IPS-NIHi7 (cell line): ENCODE measurements around the gene EPC1.

Source experiments
- DNase-seq: peaks from one replicate; pipeline ENCODE4 v3.0.0; 2012; ENCODE audit warnings: mixed read lengths; ENCODE audit errors: extremely low spot score

EPC1 gene

DNA sequence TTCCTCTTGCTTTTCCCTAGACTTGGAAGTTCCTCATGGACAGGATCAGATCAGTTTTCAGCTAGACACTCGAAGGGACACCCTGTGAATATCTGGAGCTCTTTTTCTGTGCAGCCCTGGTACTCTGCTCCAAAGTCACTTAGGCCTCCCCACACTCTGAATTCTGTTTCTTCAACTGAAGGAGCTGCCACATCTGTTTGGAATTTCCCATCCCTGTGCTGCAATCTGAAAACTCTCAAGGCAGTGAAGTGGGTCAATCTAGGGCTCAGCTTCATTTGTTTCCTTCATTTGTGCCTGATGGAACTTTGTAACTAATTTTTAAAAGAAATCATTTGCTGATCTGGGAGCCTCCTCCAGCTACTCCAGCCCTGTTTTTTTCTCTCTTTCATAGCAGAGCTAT is 9.6 kb downstream of the EPC1 start:
- no peak for DNase-seq

DNA sequence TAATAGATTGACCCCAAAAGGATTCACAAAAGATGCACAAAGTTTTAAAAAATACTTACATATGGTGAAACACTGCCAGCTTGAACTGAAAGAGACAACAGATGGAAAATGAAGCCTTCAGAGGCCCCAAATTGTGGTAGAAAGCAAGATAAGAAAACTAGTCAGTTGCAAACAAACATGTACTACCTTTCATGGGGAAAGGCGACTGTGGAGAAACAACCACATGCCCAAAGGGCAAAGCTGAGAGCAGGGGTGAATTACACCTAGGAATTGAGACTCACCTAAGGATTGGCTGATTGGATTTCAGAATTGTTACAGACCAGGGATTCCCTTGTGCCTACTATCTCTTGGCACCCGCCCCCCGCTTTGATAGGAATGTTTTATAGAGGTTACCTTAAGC is 13.1 kb downstream of the EPC1 start:
- DNase-seq = no peak

DNA sequence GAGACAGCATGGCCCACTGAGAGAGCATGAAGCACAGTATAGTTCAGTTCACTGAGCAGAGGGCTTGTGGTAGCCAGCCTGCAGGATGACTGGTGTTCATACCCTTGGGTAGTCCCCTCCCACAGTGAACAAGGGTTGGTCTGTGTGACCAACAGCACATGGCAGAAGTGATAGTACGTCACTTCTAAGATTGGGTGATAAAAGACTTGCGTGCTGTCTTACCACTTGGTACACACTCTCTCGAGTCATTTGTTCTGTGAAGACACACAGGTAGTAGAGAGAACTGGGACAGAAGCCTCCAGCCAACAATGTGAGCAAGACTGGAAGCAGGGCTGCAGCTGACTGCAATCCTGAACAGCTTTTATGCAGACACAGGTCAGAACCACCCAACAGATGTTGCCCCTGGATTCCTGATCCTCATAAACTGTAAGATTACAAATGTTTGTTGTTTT is 14.6 kb downstream of the EPC1 start:
- DNase-seq = no peak

- DNase-seq = no peak
Observed at GRCh38 chr10:32331606-32332005, 15.4 kb downstream of the EPC1 start.

- no peak for DNase-seq
Observed at GRCh38 chr10:32330214-32330613, 16.7 kb downstream of the EPC1 start.

GRCh38 chr10:32329061-32329460 is 17.9 kb downstream of the EPC1 start:
- no peak for DNase-seq

- DNase-seq = no peak
Observed at GRCh38 chr10:32328499-32328898, 18.5 kb downstream of the EPC1 start.

GRCh38 chr10:32327364-32327691 is 19.6 kb downstream of the EPC1 start:
- DNase-seq = no peak

GRCh38 chr10:32326680-32327363 is 20.1 kb downstream of the EPC1 start:
- DNase-seq = no peak

DNA sequence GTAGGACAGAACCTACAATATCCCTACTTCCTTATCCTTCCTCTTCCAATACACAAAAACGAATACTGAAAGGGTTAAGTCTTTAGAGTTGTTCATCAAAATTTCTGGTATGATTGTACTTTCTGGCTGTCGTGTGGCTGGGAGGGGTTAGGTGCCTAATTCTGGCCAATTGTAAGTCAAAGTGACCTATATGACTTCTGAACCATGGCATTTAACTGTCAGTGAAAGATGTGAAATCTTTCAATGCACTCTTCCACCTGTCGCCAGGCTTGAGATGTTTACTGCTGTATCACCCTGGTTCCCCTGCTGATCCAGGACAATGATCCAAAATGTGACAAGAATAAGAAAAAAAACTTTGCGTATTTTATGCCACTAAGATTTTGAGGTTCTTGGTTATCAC is 20.8 kb downstream of the EPC1 start:
- DNase-seq = no peak

- no peak for DNase-seq
Observed at GRCh38 chr10:32323051-32323450, 23.9 kb downstream of the EPC1 start.

DNA sequence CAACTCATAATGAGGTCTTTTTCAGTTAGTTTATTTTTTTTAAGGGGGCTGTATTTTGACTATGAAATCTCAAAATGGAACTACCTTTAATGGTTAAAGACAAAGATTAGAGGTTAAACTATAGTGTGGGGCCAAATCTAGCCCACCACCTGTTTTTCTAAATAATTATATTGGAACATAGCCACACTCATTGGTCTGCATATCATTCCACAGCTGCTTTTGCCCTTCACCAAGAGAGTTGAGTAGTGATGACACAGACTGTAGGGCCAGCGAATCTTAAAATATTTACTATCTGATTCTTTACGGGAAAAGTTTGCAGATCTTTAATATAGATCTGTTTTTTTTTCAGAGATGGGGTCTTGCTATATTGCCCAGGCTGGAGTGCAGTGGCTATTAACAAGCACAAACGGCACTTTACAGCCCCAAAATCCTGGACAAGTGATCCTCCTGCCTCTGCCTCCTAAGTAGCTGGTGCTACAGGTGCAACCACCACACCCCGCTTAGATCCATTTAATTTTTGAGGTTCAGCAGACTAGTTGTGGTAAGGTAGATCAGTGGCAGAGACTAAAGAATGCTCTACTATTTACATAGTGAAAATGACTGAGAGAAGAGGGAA is 25.8 kb downstream of the EPC1 start:
- DNase-seq = no peak

DNA sequence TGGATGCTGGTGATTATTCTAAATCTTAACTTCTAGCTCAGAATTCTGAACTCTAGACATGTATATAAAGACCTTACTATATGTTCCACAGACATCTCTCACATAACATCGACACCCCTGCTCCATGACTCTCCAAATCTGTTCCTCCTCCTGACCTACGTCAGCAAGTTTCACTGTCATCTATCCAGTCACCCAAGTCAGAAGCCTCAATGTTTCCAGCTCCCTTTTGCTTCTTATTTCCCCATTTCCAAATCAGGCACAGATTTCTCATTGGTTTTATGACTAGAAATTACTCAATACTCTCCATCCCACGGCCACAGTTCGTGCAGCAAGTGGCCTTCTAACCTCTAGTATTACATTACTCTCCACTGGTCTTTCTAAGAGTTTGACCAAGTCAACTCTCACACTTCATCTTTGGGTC is 28.5 kb downstream of the EPC1 start:
- no peak for DNase-seq

DNA sequence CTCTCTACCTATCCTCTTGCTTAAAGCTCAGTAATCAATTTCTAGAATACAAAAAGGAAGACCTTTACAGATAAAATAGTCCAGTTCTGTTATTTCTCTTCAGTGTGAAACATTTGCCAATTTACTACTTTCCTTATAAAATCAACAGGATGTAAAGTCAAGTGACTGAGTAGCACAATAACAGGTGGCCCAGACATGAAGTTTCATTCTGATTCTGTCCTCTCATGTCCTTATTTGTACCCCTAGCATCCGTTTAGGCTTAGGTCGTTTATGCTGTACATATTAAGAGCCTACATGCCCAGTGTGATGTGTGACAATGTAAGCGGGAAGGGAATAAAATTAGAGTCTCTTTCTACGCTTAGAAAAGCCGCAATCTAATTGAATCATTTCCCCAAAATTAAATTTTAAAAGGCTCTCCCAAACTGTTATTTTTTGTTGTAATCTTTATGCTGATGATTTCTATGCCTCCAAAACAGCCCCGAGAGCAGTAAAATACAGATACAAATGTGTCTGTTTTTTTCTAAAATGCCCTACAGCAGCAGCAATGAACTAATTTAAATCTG is 29.1 kb downstream of the EPC1 start:
- no peak for DNase-seq

DNA sequence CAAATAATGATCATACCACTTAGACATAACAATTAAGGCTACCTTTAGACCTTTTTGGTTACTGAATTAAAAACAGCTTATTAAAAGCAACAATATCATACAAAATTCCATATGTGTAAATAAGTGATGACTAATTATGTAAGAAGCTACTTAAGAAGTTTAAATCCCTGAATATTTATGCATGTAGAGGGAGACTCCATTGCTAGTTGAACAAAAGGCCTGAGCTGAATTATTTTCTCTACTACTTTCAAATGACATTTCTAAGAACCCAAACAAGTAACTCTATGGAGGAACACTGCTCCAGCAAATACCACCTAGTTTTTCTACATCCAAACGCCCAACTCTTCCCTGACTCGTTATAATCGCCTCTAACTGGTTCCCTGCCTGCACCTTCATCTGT is 31.5 kb downstream of the EPC1 start:
- no peak for DNase-seq

DNA sequence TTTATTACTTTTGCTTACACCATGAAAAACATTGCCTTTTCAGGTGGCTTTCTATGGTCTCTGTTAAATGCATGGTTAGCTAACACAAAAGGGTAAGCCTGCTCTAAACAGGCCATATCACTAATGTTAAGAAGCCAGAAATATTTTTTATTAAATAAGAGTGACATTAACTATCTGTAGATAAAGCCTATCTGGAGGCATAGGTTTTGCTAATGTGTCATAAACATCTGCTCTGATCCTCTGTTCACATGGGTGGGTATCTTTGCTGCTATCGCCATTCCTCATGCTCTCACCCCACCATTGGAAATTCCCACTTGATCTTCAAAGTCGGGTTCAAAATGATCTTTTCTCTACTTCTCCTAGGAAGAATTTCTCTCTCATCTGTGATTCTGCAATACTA is 32.4 kb downstream of the EPC1 start:
- no peak for DNase-seq

DNA sequence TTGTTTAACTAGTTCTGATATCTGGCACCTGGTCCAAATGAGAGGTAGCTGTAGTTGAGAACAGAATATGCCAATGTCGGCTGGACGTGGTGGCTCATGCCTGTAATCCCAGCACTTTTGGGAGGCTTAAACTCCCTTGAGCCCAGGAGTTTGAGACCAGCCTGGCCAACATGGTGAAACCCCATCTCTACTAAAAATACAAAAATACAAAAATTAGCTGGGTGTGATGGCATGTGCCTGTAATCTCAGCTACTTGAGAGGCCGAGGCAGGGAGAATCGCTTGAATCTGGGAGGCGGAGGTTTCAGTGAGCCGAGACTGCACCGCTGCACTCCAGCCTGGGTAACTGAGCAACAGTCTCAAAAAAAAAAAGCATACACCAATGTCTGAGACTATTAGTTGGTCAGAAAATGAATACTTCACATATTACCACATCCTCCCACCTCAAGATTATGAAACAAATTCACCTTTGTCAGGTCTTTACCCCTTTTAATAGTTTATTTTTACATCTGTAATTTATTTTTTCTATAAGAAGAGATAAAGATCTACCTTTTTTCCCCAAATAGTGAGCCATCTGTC is 38.8 kb downstream of the EPC1 start:
- no peak for DNase-seq

- DNase-seq = no peak
Observed at GRCh38 chr10:32307609-32308008, 39.3 kb downstream of the EPC1 start.

DNA sequence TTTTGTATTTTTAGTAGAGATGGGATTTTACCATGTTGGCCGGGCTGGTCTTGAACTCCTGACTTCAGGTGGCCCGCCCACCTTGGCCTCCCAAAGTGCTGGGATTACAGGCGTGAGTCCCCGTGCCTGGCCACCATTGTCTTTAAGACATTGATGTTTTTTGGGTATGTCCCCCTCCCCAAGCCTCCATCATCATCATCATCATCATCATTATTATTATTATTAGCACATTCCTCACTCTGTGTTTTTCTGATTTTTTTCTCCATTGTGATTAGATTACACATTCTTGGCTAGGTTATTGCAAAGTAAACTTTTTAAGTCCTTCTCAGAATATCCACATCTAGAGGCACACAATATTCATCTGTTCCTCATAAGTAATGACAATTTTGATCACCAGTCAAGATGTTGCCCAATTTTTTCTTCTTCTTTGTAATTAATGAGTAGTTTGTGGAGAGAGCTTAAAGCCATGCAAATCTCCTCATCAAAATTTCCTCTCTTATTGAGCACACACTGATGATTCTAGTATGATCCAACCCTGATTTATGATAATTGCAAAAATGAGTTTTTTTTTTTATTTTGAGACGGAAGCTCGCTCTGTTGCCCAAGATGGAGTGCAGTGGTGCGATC is 47.5 kb downstream of the EPC1 start:
- no peak for DNase-seq

DNA sequence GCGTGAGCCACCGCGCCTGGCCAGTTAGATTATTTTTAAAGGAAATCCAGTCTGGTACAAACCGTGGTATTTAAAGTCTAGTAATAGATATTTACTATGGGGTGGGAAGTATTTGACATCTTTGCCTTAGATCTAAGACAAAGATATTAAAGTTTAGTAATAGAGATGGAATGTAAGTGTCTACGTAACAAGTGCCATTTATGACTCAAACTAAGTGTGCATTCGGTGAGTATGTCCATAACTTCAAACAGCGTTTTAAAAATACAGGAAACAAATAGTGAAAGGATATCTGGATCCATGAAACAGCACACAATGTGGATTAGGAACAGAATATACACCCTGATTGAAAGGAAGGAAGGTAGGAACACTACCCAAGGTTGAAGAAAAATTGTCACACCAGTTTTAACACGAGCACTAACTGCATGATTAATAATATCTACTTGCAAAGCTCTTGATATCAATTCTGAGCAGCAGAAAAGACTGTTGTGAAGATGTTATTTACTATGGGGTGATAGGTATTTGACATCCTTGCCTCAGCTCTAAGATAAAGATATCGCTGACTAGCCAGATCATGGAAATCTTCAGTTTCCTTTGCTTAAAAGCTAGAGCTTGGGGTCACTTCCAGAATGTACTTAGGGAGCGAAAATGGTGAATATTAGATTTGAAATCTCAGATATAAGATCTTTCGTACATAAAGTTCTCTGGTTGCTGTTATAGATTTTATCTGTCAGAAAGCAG is 48.7 kb downstream of the EPC1 start:
- no peak for DNase-seq

GRCh38 chr10:32295027-32295426 is 51.9 kb downstream of the EPC1 start:
- DNase-seq = no peak

DNA sequence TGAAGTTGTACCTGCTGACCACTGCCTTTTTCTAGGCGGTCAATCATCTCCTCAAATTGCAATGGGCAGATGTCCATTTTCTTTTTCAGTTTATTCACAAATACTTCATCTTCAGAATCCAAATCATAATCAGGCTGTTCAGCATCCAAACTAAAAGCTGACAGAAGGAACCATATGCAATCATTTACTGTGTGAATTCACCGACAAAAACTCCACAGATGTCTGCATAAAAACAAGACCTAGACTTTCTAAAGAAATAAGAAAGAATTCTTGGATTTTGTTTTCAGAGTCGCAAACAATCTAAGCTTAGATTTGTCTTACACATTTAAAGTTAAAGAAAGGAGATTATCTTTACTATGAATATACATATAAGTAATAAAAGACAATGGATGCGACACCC is 53.4 kb downstream of the EPC1 start:
- DNase-seq = no peak
